ENCODE data around the gene ATP2A3. TPM values are rescaled to one million over a fixed set of nuclear protein-coding genes. Genes with fewer than 3 reads are reported as not detected.
"Not testable (repeated sequence)": the region's sequence is repeated elsewhere in the genome, so short reads cannot be mapped to it uniquely, and the experiment has no call there.

Gene ATP2A3
- polyA plus RNA-seq, 1 donor from 2014 or later = not detected

DNA sequence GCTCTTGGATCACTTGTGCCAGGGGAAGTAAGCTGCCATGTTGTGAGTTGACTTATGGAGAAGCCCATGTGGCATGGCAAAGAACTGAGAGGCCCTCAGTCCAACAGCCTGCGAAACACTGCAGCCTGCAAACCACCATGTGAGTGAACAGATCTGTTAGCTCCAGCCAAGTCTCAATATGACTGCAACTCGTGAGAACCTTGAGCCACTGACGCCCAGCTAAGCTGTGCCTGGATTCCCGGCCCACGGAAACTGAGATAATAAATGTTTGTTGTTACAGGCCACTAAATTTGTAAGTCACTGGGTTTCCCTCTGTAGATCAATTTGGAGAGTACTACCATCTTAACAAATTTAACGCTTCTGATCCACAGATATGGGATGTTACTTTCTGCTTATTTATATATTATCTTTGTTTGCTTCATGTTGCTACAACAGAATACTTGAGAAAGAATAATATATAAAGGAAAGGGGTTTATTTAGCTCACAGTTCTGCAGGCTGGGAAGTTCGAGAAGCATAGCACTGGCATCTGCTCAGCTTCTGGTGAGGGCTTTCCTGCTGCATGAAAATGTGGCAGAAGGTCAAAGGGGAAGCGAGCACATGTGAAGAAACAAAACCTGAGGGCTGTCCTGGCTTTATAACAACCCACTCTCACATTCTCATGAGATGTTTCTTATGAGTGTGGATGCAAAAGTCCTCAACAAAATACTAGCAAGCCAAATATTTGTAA lies 29.4 kb upstream of the ATP2A3 start:
- Histone ChIP-seq H3K4me3 (ENCODE audit: low read length) (no peak overlapping the region), H3K9me3 (ENCODE audit: low read length) (no peaks in the 10 kb centered on the region), H3K36me3 (ENCODE audit: insufficient read depth, low read length) (no peaks in the 10 kb centered on the region), H3K4me2 (ENCODE audit: low read length) (no peak overlapping the region), H2AFZ (ENCODE audit: low read depth, low read length) (no peak overlapping the region), H3K27ac (ENCODE audit: low read length) (no peak overlapping the region), H3K27me3 (ENCODE audit: insufficient read depth, low read depth, low read length) (no peaks in the 10 kb centered on the region), H3K79me2 (replicated peaks; ENCODE audit: insufficient read depth, low read length) (no peaks in the 10 kb centered on the region), H3K9me2 (ENCODE audit: insufficient read depth, low read length) (no peaks in the 10 kb centered on the region), H4K20me1 (ENCODE audit: insufficient read depth) (no peaks in the 10 kb centered on the region), H3K9ac (ENCODE audit: low read length) (no peak overlapping the region), H3F3A (ENCODE audit: insufficient read depth, low read length, poor library complexity, severe bottlenecking) (no peaks in the 10 kb centered on the region)
- no peak for TF ChIP-seq TAF1 (IDR thresholded peaks at IDR 0.05; ENCODE audit: low read depth)
- no peak for TF ChIP-seq RAD21 (conservative IDR thresholded peaks at IDR 0.05)
- TF ChIP-seq MXI1 (conservative IDR thresholded peaks at IDR 0.05; ENCODE audit: poor library complexity, severe bottlenecking) = no peak
- no peak for TF ChIP-seq POLR2AphosphoS5 (IDR thresholded peaks at IDR 0.05)
- TF ChIP-seq, protein P1, sequence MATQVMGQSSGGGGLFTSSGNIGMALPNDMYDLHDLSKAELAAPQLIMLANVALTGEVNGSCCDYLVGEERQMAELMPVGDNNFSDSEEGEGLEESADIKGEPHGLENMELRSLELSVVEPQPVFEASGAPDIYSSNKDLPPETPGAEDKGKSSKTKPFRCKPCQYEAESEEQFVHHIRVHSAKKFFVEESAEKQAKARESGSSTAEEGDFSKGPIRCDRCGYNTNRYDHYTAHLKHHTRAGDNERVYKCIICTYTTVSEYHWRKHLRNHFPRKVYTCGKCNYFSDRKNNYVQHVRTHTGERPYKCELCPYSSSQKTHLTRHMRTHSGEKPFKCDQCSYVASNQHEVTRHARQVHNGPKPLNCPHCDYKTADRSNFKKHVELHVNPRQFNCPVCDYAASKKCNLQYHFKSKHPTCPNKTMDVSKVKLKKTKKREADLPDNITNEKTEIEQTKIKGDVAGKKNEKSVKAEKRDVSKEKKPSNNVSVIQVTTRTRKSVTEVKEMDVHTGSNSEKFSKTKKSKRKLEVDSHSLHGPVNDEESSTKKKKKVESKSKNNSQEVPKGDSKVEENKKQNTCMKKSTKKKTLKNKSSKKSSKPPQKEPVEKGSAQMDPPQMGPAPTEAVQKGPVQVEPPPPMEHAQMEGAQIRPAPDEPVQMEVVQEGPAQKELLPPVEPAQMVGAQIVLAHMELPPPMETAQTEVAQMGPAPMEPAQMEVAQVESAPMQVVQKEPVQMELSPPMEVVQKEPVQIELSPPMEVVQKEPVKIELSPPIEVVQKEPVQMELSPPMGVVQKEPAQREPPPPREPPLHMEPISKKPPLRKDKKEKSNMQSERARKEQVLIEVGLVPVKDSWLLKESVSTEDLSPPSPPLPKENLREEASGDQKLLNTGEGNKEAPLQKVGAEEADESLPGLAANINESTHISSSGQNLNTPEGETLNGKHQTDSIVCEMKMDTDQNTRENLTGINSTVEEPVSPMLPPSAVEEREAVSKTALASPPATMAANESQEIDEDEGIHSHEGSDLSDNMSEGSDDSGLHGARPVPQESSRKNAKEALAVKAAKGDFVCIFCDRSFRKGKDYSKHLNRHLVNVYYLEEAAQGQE (IDR thresholded peaks at IDR 0.05; ENCODE audit: borderline replicate concordance) = no peak
- no peak for TF ChIP-seq EZH2 (IDR thresholded peaks at IDR 0.05; ENCODE audit: borderline replicate concordance, insufficient read depth, low read length, poor library complexity, severe bottlenecking)
- TF ChIP-seq, protein P2, sequence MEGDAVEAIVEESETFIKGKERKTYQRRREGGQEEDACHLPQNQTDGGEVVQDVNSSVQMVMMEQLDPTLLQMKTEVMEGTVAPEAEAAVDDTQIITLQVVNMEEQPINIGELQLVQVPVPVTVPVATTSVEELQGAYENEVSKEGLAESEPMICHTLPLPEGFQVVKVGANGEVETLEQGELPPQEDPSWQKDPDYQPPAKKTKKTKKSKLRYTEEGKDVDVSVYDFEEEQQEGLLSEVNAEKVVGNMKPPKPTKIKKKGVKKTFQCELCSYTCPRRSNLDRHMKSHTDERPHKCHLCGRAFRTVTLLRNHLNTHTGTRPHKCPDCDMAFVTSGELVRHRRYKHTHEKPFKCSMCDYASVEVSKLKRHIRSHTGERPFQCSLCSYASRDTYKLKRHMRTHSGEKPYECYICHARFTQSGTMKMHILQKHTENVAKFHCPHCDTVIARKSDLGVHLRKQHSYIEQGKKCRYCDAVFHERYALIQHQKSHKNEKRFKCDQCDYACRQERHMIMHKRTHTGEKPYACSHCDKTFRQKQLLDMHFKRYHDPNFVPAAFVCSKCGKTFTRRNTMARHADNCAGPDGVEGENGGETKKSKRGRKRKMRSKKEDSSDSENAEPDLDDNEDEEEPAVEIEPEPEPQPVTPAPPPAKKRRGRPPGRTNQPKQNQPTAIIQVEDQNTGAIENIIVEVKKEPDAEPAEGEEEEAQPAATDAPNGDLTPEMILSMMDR (IDR thresholded peaks at IDR 0.05; ENCODE audit: poor library complexity, severe bottlenecking) = no peak
- no peak for TF ChIP-seq SMC3 (conservative IDR thresholded peaks at IDR 0.05; ENCODE audit: poor library complexity)
- no peak for TF ChIP-seq EP300 (conservative IDR thresholded peaks at IDR 0.05; ENCODE audit: poor library complexity, severe bottlenecking)

DNA sequence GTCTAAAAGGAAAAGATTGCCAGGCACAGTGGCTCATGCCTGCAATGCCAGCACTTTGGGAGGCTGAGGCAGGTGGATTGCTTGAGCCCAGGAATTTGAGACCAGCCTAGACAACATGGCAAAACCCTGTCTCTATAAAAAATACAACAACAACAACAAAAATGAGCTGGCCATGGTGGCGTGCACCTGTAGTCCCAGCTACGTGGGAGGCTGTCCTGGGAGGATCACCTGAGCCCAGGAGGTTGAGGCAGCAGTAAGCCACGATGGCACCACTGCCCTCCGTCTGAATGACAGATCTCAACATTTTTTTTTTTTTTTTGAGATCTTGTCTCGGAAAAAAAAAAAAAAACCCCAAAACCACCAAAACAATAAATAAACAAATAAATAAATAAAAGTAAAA lies 28.1 kb upstream of the ATP2A3 start:
- Histone ChIP-seq H4K20me1 (ENCODE audit: insufficient read depth) (no peaks in the 10 kb centered on the region), H3K9me3 (ENCODE audit: low read length) (no peaks in the 10 kb centered on the region), H2AFZ (ENCODE audit: low read depth, low read length) (no peak overlapping the region), H3K27ac (ENCODE audit: low read length) (no peak overlapping the region), H3K9me2 (ENCODE audit: insufficient read depth, low read length) (no peaks in the 10 kb centered on the region), H3K36me3 (ENCODE audit: insufficient read depth, low read length) (no peaks in the 10 kb centered on the region), H3F3A (ENCODE audit: insufficient read depth, low read length, poor library complexity, severe bottlenecking) (no peaks in the 10 kb centered on the region), H3K4me2 (ENCODE audit: low read length) (no peak overlapping the region), H3K79me2 (replicated peaks; ENCODE audit: insufficient read depth, low read length) (no peaks in the 10 kb centered on the region), H3K9ac (ENCODE audit: low read length) (no peak overlapping the region), H3K27me3 (ENCODE audit: insufficient read depth, low read depth, low read length) (no peaks in the 10 kb centered on the region), H3K4me3 (ENCODE audit: low read length) (no peak overlapping the region)
- TF ChIP-seq MXI1 (conservative IDR thresholded peaks at IDR 0.05; ENCODE audit: poor library complexity, severe bottlenecking) (no peak), EP300 (conservative IDR thresholded peaks at IDR 0.05; ENCODE audit: poor library complexity, severe bottlenecking) (no peak), EZH2 (IDR thresholded peaks at IDR 0.05; ENCODE audit: borderline replicate concordance, insufficient read depth, low read length, poor library complexity, severe bottlenecking) (no peak), RAD21 (conservative IDR thresholded peaks at IDR 0.05) (no peak), POLR2AphosphoS5 (IDR thresholded peaks at IDR 0.05) (no peak), TAF1 (IDR thresholded peaks at IDR 0.05; ENCODE audit: low read depth) (no peak)
- TF ChIP-seq, protein P2 (IDR thresholded peaks at IDR 0.05; ENCODE audit: poor library complexity, severe bottlenecking) = no peak
- TF ChIP-seq, protein P1 (IDR thresholded peaks at IDR 0.05; ENCODE audit: borderline replicate concordance) = no peak

DNA sequence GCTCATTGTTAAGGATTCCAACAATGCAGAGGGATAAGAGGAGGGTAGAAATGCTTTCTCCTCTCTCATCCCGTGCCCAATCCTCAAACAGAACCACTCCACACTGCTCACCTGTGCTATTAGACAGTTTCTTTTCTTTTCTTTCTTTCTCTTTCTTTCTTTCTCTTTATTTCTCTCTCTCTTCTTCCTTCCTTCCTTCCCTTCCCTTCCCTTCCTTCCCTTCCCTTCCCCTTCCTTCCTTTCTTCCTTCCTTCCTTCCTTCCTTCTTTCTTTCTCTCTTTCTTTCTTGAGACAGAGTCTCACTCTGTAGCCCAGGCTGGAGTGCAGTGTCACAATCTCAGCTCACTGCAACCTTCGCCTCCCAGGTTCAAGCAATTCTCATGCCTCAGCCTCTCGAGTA lies 27.5 kb upstream of the ATP2A3 start:
- not testable (repeated sequence) for H3K9ac ChIP-seq (ENCODE audit: low read length); H3K9me3 ChIP-seq (ENCODE audit: low read length); H3F3A ChIP-seq (ENCODE audit: insufficient read depth, low read length, poor library complexity, severe bottlenecking); H3K4me3 ChIP-seq (ENCODE audit: low read length); H3K4me2 ChIP-seq (ENCODE audit: low read length); H3K9me2 ChIP-seq (ENCODE audit: insufficient read depth, low read length); H2AFZ ChIP-seq (ENCODE audit: low read depth, low read length); H3K36me3 ChIP-seq (ENCODE audit: insufficient read depth, low read length); H3K27ac ChIP-seq (ENCODE audit: low read length); H3K79me2 ChIP-seq (replicated peaks; ENCODE audit: insufficient read depth, low read length); H3K27me3 ChIP-seq (ENCODE audit: insufficient read depth, low read depth, low read length); H4K20me1 ChIP-seq (ENCODE audit: insufficient read depth)

Measured in neural cell (in vitro differentiated cells).